ENCODE measurements around the gene MAGI1. TPM values are rescaled to one million over a fixed set of nuclear protein-coding genes. Genes with fewer than 3 reads are reported as not detected.
A peak's percentile ranks its signal among the peaks of the same experiment; 100 is the strongest.

The MAGI1 gene
- total RNA-seq, 2 experiments from 2014 or later = 0.47 to 0.51 TPM

DNA sequence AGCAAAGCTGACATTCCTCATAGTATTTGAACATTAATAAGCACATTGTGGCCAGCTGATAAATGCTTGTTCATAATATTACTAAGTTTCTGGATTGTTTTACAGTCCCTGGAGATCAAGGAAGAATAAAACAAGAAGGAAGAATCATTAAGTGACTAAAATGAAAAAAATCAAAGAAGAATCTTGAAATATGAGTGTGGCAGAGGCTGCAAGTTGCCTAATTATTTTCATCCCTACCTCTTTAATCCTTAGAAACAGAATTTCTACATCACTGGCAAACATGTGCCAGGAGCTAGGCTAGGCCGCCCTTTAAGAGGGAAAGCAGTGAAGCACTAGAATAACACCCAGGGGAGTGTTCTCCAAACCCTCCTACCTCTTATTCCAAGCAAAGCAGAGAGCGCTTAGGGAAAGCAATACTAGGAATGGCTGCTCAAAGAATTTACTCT is 98.9 kb downstream of the MAGI1 start:
- no peak for ATAC-seq
- Mint-ChIP-seq H3K4me3 (no peak overlapping the region), H3K4me1 (ENCODE audit: low read depth) (no peaks in the 10 kb centered on the region), H3K27ac (no peak overlapping the region), H3K27me3 (no peaks in the 10 kb centered on the region), H3K9me3 (no peaks in the 10 kb centered on the region), H3K36me3 (ENCODE audit: low read depth) (no peaks in the 10 kb centered on the region)
- TF ChIP-seq, protein P1, sequence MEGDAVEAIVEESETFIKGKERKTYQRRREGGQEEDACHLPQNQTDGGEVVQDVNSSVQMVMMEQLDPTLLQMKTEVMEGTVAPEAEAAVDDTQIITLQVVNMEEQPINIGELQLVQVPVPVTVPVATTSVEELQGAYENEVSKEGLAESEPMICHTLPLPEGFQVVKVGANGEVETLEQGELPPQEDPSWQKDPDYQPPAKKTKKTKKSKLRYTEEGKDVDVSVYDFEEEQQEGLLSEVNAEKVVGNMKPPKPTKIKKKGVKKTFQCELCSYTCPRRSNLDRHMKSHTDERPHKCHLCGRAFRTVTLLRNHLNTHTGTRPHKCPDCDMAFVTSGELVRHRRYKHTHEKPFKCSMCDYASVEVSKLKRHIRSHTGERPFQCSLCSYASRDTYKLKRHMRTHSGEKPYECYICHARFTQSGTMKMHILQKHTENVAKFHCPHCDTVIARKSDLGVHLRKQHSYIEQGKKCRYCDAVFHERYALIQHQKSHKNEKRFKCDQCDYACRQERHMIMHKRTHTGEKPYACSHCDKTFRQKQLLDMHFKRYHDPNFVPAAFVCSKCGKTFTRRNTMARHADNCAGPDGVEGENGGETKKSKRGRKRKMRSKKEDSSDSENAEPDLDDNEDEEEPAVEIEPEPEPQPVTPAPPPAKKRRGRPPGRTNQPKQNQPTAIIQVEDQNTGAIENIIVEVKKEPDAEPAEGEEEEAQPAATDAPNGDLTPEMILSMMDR (IDR thresholded peaks at IDR 0.05) = no peak
- ChIA-PET CTCF (no interaction called here), POLR2A (no interaction called here)
- DNase-seq = no peak
- intact Hi-C loops (cut with micrococcal nuclease) = no loop called here

DNA sequence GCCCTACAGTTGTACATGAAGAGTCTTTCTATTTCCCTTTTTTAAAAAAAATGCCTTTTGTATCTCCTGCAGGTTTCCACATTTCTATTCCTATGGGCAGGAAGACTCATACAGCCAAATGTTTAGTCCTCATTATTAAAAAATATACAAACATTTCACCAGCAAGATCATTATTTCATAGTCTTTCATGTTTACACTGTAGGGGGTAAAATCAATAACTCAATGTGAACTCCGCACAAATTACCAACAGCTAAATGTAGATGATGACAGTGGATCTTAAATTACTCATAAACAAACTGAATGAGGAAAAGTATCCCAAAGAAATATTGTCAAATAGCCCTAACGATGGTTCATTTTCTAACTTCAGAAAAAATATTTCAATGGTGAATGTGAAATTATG is 99.5 kb downstream of the MAGI1 start:
- no peaks in the 10 kb centered on the region for H3K36me3 Mint-ChIP-seq (ENCODE audit: low read depth)
- no peak overlapping the region for H3K27ac Mint-ChIP-seq
- TF ChIP-seq, protein P1 (IDR thresholded peaks at IDR 0.05) = no peak
- H3K27me3 Mint-ChIP-seq = no peaks in the 10 kb centered on the region
- H3K4me3 Mint-ChIP-seq = no peak overlapping the region
- intact Hi-C loops (cut with micrococcal nuclease) = no loop called here
- ChIA-PET POLR2A (no interaction called here), CTCF (no interaction called here)
- no peaks in the 10 kb centered on the region for H3K9me3 Mint-ChIP-seq
- DNase-seq (no peak), ATAC-seq (no peak)
- H3K4me1 Mint-ChIP-seq (ENCODE audit: low read depth) = no peaks in the 10 kb centered on the region

DNA sequence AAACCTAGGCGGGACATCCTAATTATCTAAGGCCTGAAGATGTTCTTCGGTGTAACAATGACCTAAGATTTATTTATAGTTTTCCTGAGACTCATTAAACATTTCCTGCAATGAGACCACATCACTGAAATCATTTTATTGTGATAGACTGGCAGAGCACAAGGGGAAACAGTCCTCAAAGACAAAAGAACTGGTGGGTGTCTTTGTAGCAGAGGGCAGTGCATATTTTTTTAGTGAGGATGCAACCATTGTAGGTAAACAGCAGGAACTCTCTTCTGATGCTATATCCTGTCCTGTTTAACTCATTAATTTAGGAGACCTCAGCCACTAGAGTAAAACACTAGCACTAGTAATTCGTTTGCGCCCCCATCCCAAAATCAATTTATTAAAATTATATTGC is 100.0 kb downstream of the MAGI1 start:
- ATAC-seq (no peak), DNase-seq (no peak)
- no peaks in the 10 kb centered on the region for H3K9me3 Mint-ChIP-seq
- no peak overlapping the region for H3K4me3 Mint-ChIP-seq
- H3K27ac Mint-ChIP-seq = no peak overlapping the region
- H3K4me1 Mint-ChIP-seq (ENCODE audit: low read depth) = no peaks in the 10 kb centered on the region
- no peaks in the 10 kb centered on the region for H3K36me3 Mint-ChIP-seq (ENCODE audit: low read depth)
- no peaks in the 10 kb centered on the region for H3K27me3 Mint-ChIP-seq
- ChIA-PET POLR2A (no interaction called here), CTCF (no interaction called here)
- intact Hi-C loops (cut with micrococcal nuclease) = no loop called here
- TF ChIP-seq, protein P1 (IDR thresholded peaks at IDR 0.05) = no peak

DNA sequence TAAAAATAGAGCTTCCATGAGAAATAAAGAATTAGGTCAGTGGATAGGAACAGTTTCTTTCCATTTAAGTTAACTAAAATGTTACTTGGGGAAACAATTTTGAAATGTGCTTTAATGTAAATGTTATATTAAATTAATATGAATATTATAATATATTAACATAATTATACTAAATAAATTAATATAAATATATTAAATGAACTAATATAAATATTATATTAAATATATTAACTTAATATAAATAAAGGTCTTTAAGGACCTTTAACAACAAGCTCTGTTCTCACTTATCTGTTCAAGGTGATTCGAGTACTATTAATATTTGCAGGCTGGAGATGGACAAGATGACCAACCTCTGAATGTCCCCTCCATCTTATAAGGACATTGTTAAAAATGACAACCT is 100.6 kb downstream of the MAGI1 start:
- Mint-ChIP-seq H3K27ac (no peak overlapping the region), H3K4me3 (no peak overlapping the region), H3K4me1 (ENCODE audit: low read depth) (no peaks in the 10 kb centered on the region), H3K36me3 (ENCODE audit: low read depth) (no peaks in the 10 kb centered on the region), H3K9me3 (peaks cover 4% of the 10 kb centered on the region), H3K27me3 (no peaks in the 10 kb centered on the region)
- CTCF ChIA-PET = no interaction called here
- ATAC-seq = no peak
- no peak for DNase-seq
- intact Hi-C loops (cut with micrococcal nuclease) = no loop called here
- TF ChIP-seq, protein P1 (IDR thresholded peaks at IDR 0.05) = no peak
- POLR2A ChIA-PET = no interaction called here

DNA sequence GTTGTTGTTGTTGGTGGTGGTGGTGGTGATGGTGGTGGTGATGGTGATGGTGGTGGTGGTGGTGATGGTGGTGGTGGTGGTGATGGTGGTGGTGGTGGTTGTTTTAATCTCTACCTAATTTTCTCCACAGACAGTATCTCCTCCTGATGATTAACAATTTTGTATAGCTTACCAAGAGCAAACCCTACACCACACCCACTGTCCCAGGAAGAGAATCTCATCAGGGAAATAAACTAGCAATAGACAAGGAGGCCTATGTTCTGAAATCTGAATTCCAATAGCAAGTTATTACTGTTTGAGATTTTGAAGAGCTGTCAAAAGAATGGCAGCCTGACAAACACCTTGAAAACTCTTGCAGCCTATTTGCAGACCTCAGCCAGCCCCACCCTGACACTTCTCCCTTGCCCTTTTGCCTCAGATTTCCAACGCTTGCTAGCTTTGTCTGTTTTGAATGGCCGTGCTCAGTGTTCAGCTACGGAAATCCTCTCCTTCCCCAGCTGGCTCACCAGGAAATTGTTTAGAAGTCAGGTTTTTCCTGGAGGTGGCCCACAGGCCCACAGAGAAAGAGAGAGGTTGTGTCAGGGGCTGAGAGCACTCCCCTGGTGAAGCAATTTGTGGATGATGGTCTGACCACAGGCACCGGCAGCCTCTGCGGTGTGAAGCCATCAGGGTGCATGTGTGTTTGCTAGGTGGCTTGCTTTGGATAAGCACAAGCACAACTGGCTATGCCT is 101.6 kb downstream of the MAGI1 start:
- Mint-ChIP-seq H3K27me3 (no peaks in the 10 kb centered on the region), H3K36me3 (ENCODE audit: low read depth) (no peaks in the 10 kb centered on the region), H3K27ac (no peak overlapping the region), H3K4me3 (no peak overlapping the region), H3K4me1 (ENCODE audit: low read depth) (no peaks in the 10 kb centered on the region), H3K9me3 (peaks cover 4% of the 10 kb centered on the region)
- TF ChIP-seq, protein P1 (IDR thresholded peaks at IDR 0.05) = no peak
- peak; percentile 10 for DNase-seq
- intact Hi-C loops (cut with micrococcal nuclease) = no loop called here
- ATAC-seq = no peak
- ChIA-PET POLR2A (no interaction called here), CTCF (no interaction called here)
